Hypothalamus (tissue), 51 donors: ENCODE measurements around the gene CCDC92B.
A peak's percentile ranks its signal among the peaks of the same experiment; 100 is the strongest.

ENCODE experiments used
- DNase-seq, 51 donors: peaks; one replicate each; lab custom pipeline; 2025; lab: John Stamatoyannopoulos, UW

CCDC92B gene

GRCh38 chr17:2723505-2723996 lies 25.9 kb downstream of the CCDC92B start:
- no peak for DNase-seq

DNA sequence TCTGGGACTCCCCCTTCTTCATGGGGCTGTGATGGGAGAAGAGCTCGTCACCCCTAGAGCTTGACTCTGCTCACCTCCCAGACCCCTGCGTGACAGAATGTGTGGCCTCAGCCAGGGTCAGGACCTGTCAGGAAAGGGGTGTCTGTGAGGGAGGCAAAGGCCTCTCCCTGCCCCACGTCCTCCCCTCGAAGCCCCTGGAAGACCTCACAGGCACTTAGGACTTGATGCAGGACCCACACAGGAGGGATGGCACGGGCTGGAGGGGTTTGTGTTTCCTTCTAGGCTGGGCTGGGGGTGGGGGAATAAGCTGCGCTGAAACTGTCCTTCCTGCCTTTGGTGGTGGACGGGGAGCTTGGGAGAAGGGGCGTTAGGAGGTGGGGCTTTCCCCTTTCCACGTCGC lies 26.8 kb downstream of the CCDC92B start:
- no peak for DNase-seq

GRCh38 chr17:2721603-2722002 lies 27.8 kb downstream of the CCDC92B start:
- no peak for DNase-seq

DNA sequence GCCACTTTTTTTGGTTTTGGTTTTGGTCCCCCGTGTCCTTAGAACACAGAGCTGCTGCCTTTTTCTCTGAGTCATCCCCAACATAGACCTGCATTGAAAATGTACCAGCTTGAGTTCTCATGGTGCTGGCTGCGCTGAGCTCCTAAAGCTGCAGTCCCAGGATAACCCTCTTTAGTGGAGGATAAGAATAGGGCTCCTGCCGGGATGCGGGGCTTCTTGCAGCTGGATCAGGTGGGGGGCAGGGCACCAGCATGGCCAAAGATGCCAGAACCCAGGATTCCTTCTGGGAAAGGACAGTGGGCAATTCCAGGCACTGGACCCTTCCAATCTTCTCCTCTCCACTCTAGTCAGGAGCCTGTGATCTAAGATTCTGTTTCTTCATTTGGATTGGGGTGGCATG lies 29.6 kb downstream of the CCDC92B start:
- no peak for DNase-seq

GRCh38 chr17:2718150-2718938 lies 31.1 kb downstream of the CCDC92B start:
- no peak for DNase-seq

- DNase-seq, result no peak
These were observed 32.8 kb downstream of the CCDC92B start for GRCh38 chr17:2716649-2717048.

- no peak for DNase-seq
These were observed 35.6 kb downstream of the CCDC92B start for GRCh38 chr17:2713881-2714280.

- DNase-seq, result peak in 2 of 51 donors; percentile 43 to 56
These were observed 37.0 kb downstream of the CCDC92B start for GRCh38 chr17:2712300-2713043.

DNA sequence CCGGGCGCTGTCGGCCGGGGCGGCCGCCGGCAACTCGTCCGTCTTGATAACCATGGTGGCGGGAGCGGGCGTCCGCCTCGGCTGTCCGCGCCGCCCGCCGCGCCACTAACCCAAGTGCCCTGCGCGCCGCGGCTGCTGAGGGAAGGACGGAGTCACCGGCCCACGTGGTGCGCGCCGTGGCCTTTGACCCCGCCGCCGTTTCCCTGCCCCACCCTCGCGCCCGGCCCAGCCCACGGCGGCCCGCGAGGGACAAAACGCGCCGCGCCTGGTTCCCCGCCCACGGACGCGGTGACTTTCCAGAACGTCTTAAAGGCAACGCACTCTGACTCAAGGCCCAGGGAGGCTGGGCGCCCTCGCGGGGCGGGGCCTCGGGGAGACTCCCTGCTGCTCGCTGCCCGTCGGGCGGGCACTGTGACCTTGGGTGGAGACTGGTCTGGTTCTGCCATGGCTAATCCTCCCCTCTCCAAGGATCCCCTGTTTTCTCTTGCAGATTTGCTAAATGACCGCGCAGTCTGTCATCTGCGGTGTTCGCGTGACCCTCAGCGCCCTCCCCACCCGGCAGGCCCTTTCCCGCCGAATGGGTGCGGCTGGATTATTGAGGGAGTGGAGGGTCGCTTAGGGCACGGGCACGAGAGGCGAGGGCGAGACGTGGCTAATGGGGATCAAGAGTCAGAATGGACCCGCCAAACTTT lies 37.7 kb downstream of the CCDC92B start, which contains the start of gene CLUH:
Gene CLUH, minus strand, starts transcription at position 157 of the 692 bp plus-strand sequence. Its CDS starts 103 bp downstream, at position 54.
- DNase-seq, result peak; percentile 79 to 96 (median 92)

DNA sequence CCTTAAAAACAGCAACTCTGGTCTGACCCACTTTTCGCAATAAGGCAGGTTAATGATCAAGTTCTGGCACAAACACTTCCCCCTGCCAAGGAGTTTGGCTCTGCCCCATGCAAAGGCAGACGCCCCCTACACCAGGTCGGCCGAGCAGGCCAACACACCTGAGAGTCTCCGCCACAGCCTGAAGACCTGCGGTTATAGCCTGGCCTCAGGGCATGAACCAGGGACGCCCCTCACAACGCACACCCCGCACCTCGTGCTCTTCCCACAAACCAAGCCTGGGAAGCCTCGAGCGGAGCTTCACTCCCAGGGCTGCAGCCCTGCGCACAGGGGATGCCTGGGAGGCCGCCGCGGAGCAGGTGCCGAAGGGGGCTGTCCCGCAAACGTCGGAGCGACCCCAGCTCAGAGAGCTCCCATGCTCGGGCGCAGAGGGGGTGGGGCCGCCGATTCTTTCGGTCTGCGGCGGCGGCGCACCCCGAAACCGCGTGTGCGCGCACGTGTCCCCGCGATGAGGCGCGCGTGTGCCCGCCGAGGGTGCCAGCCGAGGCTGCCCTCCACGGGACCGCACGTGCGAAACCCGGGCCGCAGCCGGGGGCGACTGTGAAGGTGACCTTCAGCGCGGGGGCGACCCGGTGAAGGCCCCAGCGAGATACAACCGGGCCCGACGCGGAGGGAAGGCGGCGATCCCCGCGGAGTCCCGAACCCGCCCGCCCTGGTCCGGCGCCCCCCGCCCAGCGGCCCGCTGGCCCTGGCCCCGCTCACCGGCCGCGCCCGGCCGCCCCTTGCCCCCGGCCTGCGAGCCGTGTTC lies 38.4 kb downstream of the CCDC92B start:
- DNase-seq, result peak in 3 of 51 donors; percentile 8 to 41 (median 41)

- no peak for DNase-seq
These were observed 39.2 kb downstream of the CCDC92B start for GRCh38 chr17:2710071-2710802.

DNA sequence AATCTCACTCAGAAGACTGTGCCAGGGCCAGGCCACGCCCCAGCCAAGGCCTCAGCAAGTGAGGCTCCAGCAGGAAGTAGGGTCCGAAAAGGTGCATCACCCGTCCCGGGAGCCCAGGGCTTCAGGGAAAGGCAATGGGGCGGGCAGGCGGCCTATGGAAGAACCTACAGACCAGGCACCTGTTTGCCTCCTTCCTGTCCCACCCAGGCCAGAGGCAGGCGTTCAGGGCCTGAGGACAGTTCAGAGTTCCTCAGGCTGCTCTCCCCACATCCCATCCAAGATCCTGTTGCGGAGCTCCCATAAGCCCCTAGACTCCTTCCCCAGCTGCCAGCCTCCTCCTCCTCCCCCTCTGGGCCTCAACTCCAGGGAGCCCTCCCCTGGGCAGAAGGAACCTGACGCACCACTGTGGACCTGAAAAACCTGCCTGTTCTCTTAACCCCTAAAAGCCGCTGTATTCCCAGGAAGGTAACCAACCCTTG lies 40.2 kb downstream of the CCDC92B start:
- DNase-seq, result no peak

DNA sequence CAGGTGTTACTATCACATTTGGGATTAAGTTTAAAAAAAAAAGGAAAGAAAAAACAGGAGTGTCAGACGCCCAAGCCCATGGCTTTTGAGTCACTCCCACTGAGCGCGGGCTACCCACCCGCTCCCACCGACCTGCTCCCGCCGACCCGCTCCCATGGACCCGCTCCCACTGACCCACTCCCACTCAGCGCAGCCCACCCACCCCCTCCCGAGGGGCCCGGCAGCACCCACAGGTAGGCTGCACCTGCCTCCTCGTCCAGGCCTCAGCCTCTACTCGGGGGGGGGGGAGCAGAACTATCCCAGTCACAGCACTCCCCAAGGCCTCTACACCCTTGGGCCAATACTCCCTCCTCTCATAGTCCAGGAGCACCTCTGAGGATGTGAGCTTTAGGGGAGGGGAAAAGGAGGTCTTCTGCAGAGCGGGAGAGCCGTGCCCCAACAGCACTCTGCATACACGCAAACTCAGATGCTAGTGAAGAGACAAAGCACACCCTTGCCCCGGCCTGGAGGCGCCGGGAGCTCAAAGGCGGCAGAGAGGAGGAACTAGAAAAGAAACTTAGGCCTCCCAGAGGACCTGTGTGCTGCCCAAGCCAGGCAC lies 40.8 kb downstream of the CCDC92B start:
- DNase-seq, result no peak

DNA sequence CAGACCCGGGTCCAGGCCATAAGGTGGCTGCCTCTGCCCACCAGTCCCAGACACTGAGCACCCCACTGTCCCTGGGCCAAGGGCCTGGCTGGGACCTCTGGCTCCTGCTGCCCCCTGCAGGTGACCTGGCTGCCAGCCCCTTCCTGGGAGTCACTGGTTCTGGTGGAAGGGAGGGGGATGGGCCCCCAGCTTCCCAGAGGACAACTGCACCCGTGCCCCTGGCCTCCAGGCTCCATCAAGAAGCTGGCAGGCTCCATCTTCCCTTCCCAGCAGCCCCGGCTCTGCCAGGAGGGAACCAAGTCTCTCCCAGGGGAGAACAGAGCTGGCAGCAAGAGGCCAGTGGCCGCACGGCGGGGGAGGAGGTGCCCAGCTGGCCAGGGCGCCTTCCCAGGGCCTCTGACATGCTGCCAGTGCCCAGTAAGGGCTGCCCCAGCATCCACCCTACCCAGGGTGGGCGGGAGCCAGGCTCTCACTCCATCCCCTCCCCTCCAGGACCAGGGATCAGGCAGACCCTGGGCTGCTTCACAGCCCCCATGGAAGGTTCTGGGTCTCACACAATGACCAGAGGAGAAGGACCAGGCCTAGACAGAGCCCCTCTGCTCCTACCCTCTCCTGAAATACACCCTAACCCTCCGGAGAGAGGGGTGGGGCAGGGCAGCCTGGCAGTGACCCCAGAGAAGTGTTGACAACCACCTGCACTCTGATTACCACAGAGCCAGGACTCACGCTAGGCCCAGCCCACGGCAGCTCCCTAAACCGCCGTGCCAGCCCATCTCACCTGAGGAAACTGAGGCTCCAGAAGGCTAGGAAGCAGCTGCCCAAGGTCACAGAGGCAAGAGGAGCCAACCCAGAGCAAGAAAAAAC lies 41.5 kb downstream of the CCDC92B start:
- peak in 42 of 51 donors; percentile 13 to 80 (median 60) for DNase-seq

GRCh38 chr17:2706911-2707510 lies 42.4 kb downstream of the CCDC92B start:
- DNase-seq, result no peak

DNA sequence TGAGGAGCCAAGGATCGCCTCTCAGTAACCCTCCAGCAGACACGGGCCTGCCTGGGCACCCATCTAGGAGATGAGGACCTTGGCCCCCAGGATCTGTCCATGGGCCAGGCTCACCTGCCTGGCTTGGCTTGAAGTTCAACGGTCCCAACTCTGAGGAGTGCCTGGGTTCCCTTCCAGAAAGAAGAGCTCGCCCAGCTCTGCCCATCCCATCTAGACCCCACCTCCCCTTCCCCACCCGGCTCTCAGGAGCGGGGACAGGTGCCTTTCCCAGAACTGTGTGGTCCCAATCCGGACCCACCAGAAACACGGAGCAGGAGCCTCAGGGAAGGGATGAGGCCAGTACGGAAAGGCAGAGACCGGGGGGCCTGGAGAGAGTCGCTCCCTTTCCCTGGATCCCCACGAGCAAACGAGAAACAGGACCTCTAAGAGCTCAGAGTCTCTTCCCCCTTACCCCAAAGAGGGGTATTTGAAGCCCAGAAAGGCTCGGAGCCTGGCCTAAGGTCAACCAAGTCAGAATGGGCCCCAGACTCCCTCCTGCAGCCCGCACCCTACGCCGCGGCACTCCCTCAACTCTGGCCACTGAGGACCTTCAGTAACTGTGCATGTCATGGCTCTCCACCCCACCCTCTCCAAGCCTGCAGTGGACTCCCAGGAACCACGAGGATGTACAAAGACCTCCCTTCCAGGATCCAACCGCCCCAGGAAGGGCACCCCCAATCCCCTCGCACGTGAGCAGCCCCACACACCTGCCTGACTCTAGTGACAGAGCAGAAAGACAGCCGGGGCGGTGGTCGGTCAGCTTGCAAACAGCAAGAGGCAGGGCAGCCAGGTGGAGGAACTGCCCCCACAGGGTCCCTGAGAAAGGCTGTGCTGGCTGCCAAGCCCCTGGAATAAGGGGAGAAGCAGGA lies 43.3 kb downstream of the CCDC92B start:
- DNase-seq, result no peak
